Astrocyte (in vitro differentiated cells and primary cell): ENCODE measurements around the gene CLIP2.

Experiments
- EZH2 ChIP-seq: IDR thresholded peaks from 2 replicates; pipeline ENCODE4 v1.6.1; 2012; ENCODE audit warnings: mild to moderate bottlenecking, low read length, inconsistent platforms; ENCODE audit not compliant: insufficient read depth
- TF ChIP-seq, protein P1 (sequence below): IDR thresholded peaks from 2 replicates; pipeline ENCODE4 v1.5.1; 2011; ENCODE audit warnings: low read depth, mild to moderate bottlenecking, inconsistent platforms, low read length, moderate library complexity; ENCODE audit not compliant: insufficient read depth

DNA sequence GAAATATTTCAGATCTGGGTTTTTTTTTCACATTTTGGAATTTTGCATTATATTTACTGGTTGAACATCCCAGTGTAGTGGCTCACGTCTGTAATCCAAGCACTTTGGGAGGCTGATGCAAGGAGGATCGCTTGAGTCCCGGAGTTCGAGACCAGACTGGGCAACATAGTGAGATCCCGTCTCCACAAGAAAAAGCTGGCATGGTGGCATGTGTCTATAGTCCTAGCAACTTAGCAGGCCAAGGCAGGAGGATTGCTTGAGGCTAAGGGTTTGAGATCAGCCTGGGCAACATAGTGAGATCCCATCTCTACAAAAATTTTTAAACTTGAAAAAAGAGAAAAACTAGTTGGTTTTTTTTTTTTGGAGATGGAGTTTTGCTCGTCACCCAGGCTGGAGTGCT is 41.1 kb upstream of the CLIP2 start:
- TF ChIP-seq EZH2, result no peak
- TF ChIP-seq, protein P1, sequence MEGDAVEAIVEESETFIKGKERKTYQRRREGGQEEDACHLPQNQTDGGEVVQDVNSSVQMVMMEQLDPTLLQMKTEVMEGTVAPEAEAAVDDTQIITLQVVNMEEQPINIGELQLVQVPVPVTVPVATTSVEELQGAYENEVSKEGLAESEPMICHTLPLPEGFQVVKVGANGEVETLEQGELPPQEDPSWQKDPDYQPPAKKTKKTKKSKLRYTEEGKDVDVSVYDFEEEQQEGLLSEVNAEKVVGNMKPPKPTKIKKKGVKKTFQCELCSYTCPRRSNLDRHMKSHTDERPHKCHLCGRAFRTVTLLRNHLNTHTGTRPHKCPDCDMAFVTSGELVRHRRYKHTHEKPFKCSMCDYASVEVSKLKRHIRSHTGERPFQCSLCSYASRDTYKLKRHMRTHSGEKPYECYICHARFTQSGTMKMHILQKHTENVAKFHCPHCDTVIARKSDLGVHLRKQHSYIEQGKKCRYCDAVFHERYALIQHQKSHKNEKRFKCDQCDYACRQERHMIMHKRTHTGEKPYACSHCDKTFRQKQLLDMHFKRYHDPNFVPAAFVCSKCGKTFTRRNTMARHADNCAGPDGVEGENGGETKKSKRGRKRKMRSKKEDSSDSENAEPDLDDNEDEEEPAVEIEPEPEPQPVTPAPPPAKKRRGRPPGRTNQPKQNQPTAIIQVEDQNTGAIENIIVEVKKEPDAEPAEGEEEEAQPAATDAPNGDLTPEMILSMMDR, result no peak
